Esophagus (tissue), 2 donors: ENCODE results near the gene ANTXR1. TPM values are rescaled to one million over a fixed set of nuclear protein-coding genes. Genes with fewer than 3 reads are reported as not detected.

Source experiments
- H3K27ac ChIP-seq, 2 donors: one replicate each; pipeline ENCODE4 v1.5.1; 2013; ENCODE audit warnings: low read depth in 2 of 2, mild to moderate bottlenecking in 2 of 2, inconsistent platforms in 1 of 2, low read length in 1 of 2, moderate library complexity in 1 of 2
- H3K27me3 ChIP-seq, 2 donors: one replicate each; pipeline ENCODE4 v1.6.1; 2013; ENCODE audit warnings: low read length in 2 of 2, control low read depth in 1 of 2, mild to moderate bottlenecking in 1 of 2; ENCODE audit not compliant: insufficient read depth in 2 of 2, control insufficient read depth in 1 of 2
- H3K36me3 ChIP-seq, 2 donors: one replicate each; pipeline ENCODE4 v1.6.1; 2013; ENCODE audit warnings: low read length in 1 of 2; ENCODE audit not compliant: control insufficient read depth in 2 of 2, insufficient read depth in 2 of 2
- H3K4me1 ChIP-seq, 2 donors: one replicate each; pipeline ENCODE4 v1.6.1; 2013; ENCODE audit warnings: low read length in 1 of 2; ENCODE audit not compliant: control insufficient read depth in 2 of 2, insufficient read depth in 2 of 2
- H3K4me3 ChIP-seq, 2 donors: one replicate each; pipeline ENCODE4 v1.5.1; 2013; ENCODE audit warnings: low read length in 2 of 2, mild to moderate bottlenecking in 2 of 2, low read depth in 1 of 2, moderate library complexity in 1 of 2
- H3K9me3 ChIP-seq, 2 donors: one replicate each; pipeline ENCODE4 v1.6.1; 2013; ENCODE audit warnings: mild to moderate bottlenecking in 2 of 2, low read depth in 1 of 2, low read length in 1 of 2, moderate library complexity in 1 of 2; ENCODE audit not compliant: control insufficient read depth in 2 of 2, insufficient read depth in 1 of 2
- WGBS, 2 donors: extraction: QIAGEN DNeasy Blood & Tissue Kit; methylation state at CpG; one replicate each; pipeline ENCODE4 v1.1.7; 2013; 5-methylcytosine and 5-hydroxymethylcytosine counted together
- polyA plus RNA-seq, 2 donors: library from polyadenylated mRNA; stranded (reverse); fragments of 200-250 nt; gene quantifications; one replicate each; pipeline ENCODE4 v1.2.3, GENCODE V29; 2013
- donor health status: healthy with polysubstance abuse.
- donor health status: Bipolar disorder and iron deficiency.

The ANTXR1 gene
- polyA plus RNA-seq, 2 donors, result 5.0 to 8.5 TPM

DNA sequence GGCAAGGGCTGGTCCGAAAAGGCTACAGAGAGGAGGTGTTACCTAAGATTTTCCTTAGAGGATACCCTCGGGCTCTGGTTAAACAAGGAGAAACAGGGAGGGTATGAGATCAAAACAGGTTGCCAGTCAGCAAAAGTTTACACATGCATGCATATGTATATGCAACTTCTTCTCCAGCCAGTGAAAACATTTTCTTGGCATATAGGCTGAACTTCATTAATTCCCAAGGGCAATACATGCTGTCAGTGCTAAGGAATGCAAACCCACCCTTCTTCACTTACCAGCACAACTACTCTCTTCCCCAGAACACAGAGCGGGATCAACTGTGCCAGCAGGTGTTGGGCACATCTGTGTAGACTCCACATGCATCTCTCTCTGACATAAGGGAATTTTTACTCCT lies 198.1 kb downstream of the ANTXR1 start:
- Histone ChIP-seq H3K4me1 (peaks cover 0 to 4% of the 10 kb centered on the region in 2 donors), H3K36me3 (no peaks in the 10 kb centered on the region), H3K4me3 (no peak overlapping the region), H3K27me3 (no peaks in the 10 kb centered on the region), H3K9me3 (no peaks in the 10 kb centered on the region), H3K27ac (no peak overlapping the region)
- WGBS, 2 donors, result 71 to 77% methylated on average over 3 of the region's 3 CpGs

DNA sequence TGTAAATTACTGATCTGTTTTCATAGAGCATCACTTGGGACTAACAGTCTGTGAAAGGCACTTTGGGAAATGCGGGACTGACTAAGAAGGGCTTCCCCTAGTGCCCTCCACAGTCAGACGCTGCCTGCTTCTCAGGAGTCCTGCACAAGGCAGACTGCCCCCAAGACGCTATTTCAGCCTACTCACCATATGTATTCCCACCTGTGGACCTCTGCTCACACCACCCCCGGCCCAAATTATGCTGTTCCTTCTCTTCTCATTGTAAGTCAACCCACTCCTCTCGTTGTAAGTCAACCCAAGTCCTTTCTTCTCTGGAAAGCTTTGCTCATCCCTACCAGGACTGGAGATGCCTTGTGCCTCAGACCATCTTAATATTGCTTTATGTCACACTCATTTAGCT lies 198.7 kb downstream of the ANTXR1 start:
- Histone ChIP-seq H3K9me3 (no peaks in the 10 kb centered on the region), H3K36me3 (no peaks in the 10 kb centered on the region), H3K27me3 (no peaks in the 10 kb centered on the region), H3K27ac (no peak overlapping the region), H3K4me3 (no peak overlapping the region), H3K4me1 (peaks cover 0 to 4% of the 10 kb centered on the region in 2 donors)
- WGBS, 2 donors, result 73 to 90% methylated on average over 5 of the region's 5 CpGs

DNA sequence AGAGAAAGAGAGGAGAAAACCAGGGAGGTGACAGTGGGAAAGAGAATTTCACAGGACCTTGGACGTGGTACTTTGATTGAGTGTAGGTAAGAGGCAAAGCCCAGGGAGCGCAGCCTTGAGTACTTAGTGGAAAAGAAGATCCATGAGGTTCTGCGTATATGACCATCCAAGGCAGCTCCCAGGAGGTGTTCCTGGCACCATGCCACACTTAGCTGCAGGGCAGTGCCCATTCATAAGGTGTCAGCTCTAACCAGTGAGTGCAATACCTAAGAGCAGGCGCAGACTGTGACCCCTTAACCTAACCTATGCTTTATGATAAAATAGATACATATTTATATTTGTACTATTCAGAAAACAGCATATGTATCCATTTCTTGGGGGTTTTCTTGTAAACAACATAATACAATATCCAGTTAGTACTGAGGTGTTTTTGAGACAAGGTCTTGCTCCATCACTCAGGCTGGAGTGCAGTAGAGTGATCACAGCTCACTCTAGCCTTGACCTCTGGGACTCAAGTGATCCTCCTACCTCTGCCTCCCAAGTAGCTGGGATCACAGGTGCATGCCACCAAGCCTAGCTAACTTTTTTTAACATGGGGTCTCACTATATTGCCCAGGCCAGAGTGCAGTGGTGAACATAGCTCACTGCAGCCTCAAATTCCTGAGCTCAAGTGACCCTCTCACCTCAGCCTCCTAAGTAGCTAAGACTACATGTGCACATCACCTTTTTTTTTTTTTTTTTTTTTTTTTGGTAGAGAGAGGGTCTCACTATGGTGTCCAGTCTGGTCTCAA lies 199.5 kb downstream of the ANTXR1 start:
- no peak overlapping the region for H3K4me3 ChIP-seq
- H3K27me3 ChIP-seq, result no peaks in the 10 kb centered on the region
- 89 to 97% methylated on average over 4 of the region's 4 CpGs for WGBS, 2 donors
- H3K27ac ChIP-seq, result no peak overlapping the region
- H3K9me3 ChIP-seq, result no peaks in the 10 kb centered on the region
- peaks cover 0 to 4% of the 10 kb centered on the region in 2 donors for H3K4me1 ChIP-seq
- no peaks in the 10 kb centered on the region for H3K36me3 ChIP-seq

DNA sequence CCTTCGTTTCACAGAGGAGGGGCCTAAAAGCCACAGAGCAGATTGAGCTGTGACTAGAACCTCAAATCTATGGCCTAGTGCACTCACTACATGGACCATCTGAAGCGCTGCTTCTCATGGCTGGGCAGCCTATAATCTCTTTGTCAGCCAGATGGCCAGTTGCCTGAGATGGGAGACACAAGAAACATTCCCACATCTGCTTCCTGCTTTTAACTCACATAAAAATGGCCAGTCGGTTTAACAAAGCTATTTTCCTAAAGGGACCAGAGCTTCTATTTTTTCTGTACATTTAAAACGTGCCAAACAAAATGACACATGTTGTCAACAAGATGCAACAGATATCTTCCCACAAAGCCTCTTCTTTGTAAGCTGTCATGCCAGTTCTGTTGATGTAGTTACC lies 200.2 kb downstream of the ANTXR1 start:
- 54 to 58% methylated on average over 4 of the region's 4 CpGs for WGBS, 2 donors
- Histone ChIP-seq H3K9me3 (no peaks in the 10 kb centered on the region), H3K4me3 (no peak overlapping the region), H3K27me3 (no peaks in the 10 kb centered on the region), H3K36me3 (no peaks in the 10 kb centered on the region), H3K27ac (no peak overlapping the region), H3K4me1 (peaks cover 0 to 4% of the 10 kb centered on the region in 2 donors)

DNA sequence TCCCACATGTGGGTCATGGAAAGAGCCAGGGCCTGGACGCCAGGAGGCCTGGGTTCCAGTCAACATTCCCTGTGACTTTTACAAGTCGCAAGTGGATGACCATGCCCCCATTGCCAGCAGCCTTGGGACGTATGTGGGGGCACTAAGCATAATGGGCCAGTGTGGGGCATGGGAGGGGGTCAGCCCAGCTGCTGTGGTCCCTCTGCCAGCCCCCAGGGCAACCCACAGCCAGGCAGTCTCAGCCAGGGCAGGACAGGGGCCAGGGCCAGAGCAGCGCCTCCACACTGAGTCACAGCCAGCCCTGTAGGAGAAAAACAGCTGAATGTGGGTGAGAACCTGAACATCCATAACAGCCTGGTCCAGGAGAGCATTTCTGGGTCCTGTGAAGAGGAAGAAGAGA lies 200.8 kb downstream of the ANTXR1 start:
- 86 to 87% methylated on average over 4 of the region's 4 CpGs for WGBS, 2 donors
- H3K27ac ChIP-seq, result no peak overlapping the region
- peaks cover 0 to 4% of the 10 kb centered on the region in 2 donors for H3K4me1 ChIP-seq
- H3K36me3 ChIP-seq, result no peaks in the 10 kb centered on the region
- H3K4me3 ChIP-seq, result no peak overlapping the region
- no peaks in the 10 kb centered on the region for H3K27me3 ChIP-seq
- no peaks in the 10 kb centered on the region for H3K9me3 ChIP-seq

DNA sequence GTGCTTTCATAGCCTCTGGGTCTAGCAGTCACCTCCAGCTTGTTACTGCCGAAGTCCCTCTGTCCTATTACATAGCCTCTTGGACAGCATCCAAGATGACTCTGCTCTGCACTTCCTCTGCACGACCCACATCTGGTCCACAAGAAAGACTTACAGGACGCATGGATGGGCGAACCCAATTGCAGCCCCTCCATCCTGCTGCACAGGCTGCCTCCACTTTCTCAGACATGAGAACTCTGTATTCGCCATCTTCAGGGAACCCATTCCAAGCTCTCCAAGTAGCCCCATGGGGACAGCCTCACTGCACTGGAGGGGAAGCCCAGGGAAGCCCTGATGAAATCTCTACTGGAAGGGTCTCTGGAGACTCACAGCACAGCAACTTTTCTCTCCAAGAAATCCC lies 201.9 kb downstream of the ANTXR1 start:
- H3K4me1 ChIP-seq, result peaks cover 0 to 4% of the 10 kb centered on the region in 2 donors
- no peak overlapping the region for H3K4me3 ChIP-seq
- H3K9me3 ChIP-seq, result no peaks in the 10 kb centered on the region
- no peak overlapping the region for H3K27ac ChIP-seq
- WGBS, 2 donors, result 55 to 65% methylated on average over 5 of the region's 5 CpGs
- no peaks in the 10 kb centered on the region for H3K36me3 ChIP-seq
- no peaks in the 10 kb centered on the region for H3K27me3 ChIP-seq

DNA sequence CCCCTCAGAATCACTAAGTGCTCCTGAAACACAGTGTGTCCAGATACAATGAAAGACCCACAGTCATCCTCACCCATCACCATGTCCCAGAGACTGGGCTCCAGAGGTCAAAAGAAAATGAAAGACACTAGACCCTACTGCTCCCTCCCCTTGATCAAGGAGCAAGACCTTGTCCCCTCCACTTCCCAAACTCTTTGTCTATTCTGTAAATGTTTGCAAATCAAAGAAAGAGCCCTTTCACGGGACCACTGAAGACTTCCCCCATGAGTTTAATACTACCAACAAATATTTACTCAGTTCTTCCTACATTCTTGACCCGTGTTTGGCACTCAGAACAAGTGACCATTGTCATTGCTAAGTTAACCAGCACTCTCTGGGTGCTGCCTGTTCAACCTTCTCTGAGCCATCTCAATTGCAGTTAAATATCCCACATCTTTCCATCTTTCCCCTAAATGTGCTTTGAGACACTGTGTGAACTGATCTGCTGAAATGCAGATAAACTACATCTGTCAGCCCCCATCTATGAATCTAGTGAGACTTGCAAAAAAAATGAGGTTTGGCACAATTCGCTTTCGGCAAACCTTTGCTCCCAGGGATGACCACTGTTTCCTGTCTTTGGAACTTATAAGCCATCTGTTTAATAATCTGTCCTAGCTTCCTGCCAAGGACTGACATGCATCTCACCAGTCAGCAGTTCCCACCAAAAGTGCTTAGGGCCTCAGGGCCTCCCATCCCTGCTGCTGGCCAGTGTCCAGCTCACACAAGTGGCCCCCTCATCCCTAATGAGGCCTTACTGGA lies 203.8 kb downstream of the ANTXR1 start:
- Histone ChIP-seq H3K27ac (no peak overlapping the region), H3K9me3 (no peaks in the 10 kb centered on the region), H3K27me3 (no peaks in the 10 kb centered on the region), H3K4me3 (no peak overlapping the region), H3K4me1 (peaks cover 0 to 4% of the 10 kb centered on the region in 2 donors), H3K36me3 (no peaks in the 10 kb centered on the region)
- WGBS, 2 donors, result 51 to 57% methylated on average over 4 of the region's 4 CpGs

DNA sequence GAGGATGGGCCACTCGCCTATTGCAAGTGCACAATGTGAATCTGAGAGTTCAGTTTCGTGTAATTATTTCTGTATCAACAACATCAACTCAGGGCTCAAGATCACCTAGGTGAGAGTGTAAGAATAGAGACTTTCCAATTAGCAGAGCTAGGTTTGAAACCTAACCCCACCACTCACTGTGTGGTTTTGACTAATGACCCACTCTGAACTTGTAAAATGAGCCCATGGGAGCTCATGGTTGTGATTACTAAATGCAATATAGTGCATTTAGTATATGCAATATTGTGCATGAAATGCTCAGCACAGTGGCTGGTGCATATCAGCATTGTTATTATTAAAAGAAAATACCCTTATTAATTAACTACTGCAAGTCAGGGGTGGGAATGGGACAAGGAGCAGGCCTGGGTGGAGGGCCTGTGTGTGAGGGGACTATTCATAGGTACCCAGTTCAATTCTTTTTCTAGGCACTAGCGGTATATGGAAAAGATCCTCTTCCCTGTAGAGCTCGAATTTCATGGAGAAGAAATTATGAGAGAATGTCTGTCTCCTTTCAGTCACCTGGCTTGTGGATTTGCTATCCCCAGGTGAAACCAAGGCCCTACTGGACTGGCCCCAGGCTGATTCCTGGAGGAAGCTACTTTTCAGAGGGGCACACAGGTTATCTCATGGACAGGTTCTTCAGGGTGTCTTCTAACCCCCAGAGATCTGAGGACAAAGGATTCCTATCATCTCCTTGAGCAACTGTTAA lies 204.5 kb downstream of the ANTXR1 start:
- no peaks in the 10 kb centered on the region for H3K27me3 ChIP-seq

DNA sequence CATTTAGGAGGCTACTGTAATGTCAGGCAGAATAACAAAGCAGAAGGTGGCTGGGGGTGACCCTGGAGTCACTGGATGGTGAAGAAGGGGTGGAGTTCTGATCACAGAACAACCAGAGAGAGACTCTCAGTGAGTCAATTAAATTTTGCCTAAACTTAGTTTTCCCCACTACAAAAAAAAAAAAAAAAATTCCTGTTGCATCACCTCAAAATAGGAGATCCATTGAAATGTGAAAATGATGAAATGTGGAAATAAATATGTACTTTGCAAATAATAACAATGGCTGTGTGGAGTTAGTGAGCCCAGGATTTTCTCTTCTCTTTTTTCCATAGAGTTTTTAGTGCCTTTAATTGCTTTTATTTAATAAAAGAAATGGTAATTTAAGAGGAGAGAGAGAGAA lies 208.5 kb downstream of the ANTXR1 start:
- H3K4me3 ChIP-seq, result no peak overlapping the region
- no peak overlapping the region for H3K27ac ChIP-seq
- H3K36me3 ChIP-seq, result no peaks in the 10 kb centered on the region
- no peaks in the 10 kb centered on the region for H3K9me3 ChIP-seq
- H3K27me3 ChIP-seq, result no peaks in the 10 kb centered on the region
- peaks cover 0 to 2% of the 10 kb centered on the region in 2 donors for H3K4me1 ChIP-seq

More for the DNA sequence above, 204.5 kb downstream of the ANTXR1 start:
- Histone ChIP-seq H3K27ac (no peak overlapping the region), H3K9me3 (no peaks in the 10 kb centered on the region), H3K4me3 (no peak overlapping the region), H3K4me1 (peaks cover 0 to 4% of the 10 kb centered on the region in 2 donors), H3K36me3 (no peaks in the 10 kb centered on the region)
- WGBS, 2 donors, result 77 to 87% methylated on average over 4 of the region's 4 CpGs
